ENCODE data around the gene FOXE1. TPM values are rescaled to one million over a fixed set of nuclear protein-coding genes. Genes with fewer than 3 reads are reported as not detected.

The FOXE1 gene
- polyA plus RNA-seq, 1 experiment: 5.3 TPM

- ChIA-PET CTCF (interaction anchor here (0.6 to 5.7 kb wide), 34 partner anchors 9 to 268 kb away, joined by 3 to 68 read pairs (median 4); partner anchors contain the start of genes NCBP1, TSTD2 and XPA), POLR2A (no interaction called here)
- H3K27me3 ChIP-seq (ENCODE audit: control insufficient read depth, insufficient read depth, low read length): no peaks in the 10 kb centered on the region
- no peak overlapping the region for H3K4me3 ChIP-seq (ENCODE audit: low read depth, low read length)
- TF ChIP-seq CTCF (IDR thresholded peaks at IDR 0.05; ENCODE audit: insufficient read depth, low read depth, low read length): peak; percentile 77
- DNase-seq (ENCODE audit: low read depth): no peak
- peaks cover 2% of the 10 kb centered on the region; the same call in 1 of the 2 replicates for H3K36me3 ChIP-seq (ENCODE audit: control insufficient read depth, insufficient read depth, low read length)
These were observed 47.9 kb downstream of the FOXE1 start for GRCh38 chr9:97900738-97901565.

GRCh38 chr9:97903177-97903576, 50.2 kb downstream of the FOXE1 start:
- H3K27me3 ChIP-seq (ENCODE audit: control insufficient read depth, insufficient read depth, low read length): no peaks in the 10 kb centered on the region
- no peak for DNase-seq (ENCODE audit: low read depth)

GRCh38 chr9:97904725-97905124, 51.7 kb downstream of the FOXE1 start:
- DNase-seq (ENCODE audit: low read depth): no peak
- no peak for TF ChIP-seq CTCF (IDR thresholded peaks at IDR 0.05; ENCODE audit: insufficient read depth, low read depth, low read length)
- ChIA-PET CTCF (no interaction called here), POLR2A (no interaction called here)
- Histone ChIP-seq H3K27me3 (ENCODE audit: control insufficient read depth, insufficient read depth, low read length) (no peaks in the 10 kb centered on the region), H3K36me3 (ENCODE audit: control insufficient read depth, insufficient read depth, low read length) (peaks cover 3% of the 10 kb centered on the region), H3K4me3 (ENCODE audit: low read depth, low read length) (no peak overlapping the region)

More at GRCh38 chr9:97903177-97903576, 50.2 kb downstream of the FOXE1 start:
- ChIA-PET CTCF (interaction anchor here (1.2 to 5.7 kb wide), 5 partner anchors 13 to 223 kb away, joined by 3 to 68 read pairs (median 30); no protein-coding TSS in a partner anchor), POLR2A (no interaction called here)
- no peak for TF ChIP-seq CTCF (IDR thresholded peaks at IDR 0.05; ENCODE audit: insufficient read depth, low read depth, low read length)
- no peak overlapping the region for H3K4me3 ChIP-seq (ENCODE audit: low read depth, low read length)
- peaks cover 3% of the 10 kb centered on the region; the same call in 1 of the 2 replicates for H3K36me3 ChIP-seq (ENCODE audit: control insufficient read depth, insufficient read depth, low read length)

GRCh38 chr9:97905228-97905627, 52.2 kb downstream of the FOXE1 start:
- ChIA-PET POLR2A (no interaction called here), CTCF (no interaction called here)
- DNase-seq (ENCODE audit: low read depth): no peak
- Histone ChIP-seq H3K36me3 (ENCODE audit: control insufficient read depth, insufficient read depth, low read length) (peaks cover 7% of the 10 kb centered on the region), H3K27me3 (ENCODE audit: control insufficient read depth, insufficient read depth, low read length) (no peaks in the 10 kb centered on the region), H3K4me3 (ENCODE audit: low read depth, low read length) (no peak overlapping the region)
- TF ChIP-seq CTCF (IDR thresholded peaks at IDR 0.05; ENCODE audit: insufficient read depth, low read depth, low read length): no peak

Other genes starting within 250 kb of the FOXE1 start
- gene TSTD2, start 219.9 kb upstream of the FOXE1 start, polyA plus RNA-seq (2011; rRNA removed): 15.4 and 18.4 TPM in 2 replicates
- 11.0 and 21.8 TPM in 2 replicates for gene NCBP1, start 219.4 kb upstream of the FOXE1 start, polyA plus RNA-seq (2011; rRNA removed)
- gene XPA, start 155.9 kb upstream of the FOXE1 start, polyA plus RNA-seq (2011; rRNA removed): 1.4 and 2.2 TPM in 2 replicates
- gene TRMO, start 69.3 kb downstream of the FOXE1 start, polyA plus RNA-seq (2011; rRNA removed): 11.2 and 17.2 TPM in 2 replicates
- gene HEMGN, start 84.9 kb downstream of the FOXE1 start, polyA plus RNA-seq (2011; rRNA removed): not detected in 2 replicates
- gene ANP32B, start 130.1 kb downstream of the FOXE1 start, polyA plus RNA-seq (2011; rRNA removed): 18.3 and 40.5 TPM in 2 replicates
- gene NANS, start 203.5 kb downstream of the FOXE1 start, polyA plus RNA-seq (2011; rRNA removed): 142 TPM in 2 replicates

All from BJ (cell line).